Measurements from ENCODE around the gene C2.
"Not testable (repeated sequence)": the region's sequence is repeated elsewhere in the genome, so short reads cannot be mapped to it uniquely, and the experiment has no call there.

The C2 gene

DNA sequence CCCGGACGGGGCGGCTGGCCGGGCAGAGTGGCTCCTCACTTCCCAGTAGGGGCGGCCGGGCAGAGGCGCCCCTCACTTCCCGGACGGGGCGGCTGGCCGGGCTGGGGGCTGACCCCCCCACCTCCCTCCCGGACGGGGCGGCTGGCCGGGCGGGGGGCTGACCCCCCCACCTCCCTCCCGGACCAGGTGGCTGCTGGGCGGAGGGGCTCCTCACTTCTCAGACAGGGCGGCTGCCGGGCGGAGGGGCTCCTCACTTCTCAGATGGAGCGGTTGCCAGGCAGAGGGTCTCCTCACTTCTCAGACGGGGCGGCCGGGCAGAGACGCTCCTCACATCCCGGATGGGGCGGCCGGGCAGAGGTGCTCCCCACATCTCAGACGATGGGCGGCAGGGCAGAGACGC, 4.6 kb downstream of the C2 start:
- not testable (repeated sequence) for H3K9me3 ChIP-seq (ENCODE audit: control insufficient read depth, insufficient read depth, low read length); H3K4me1 ChIP-seq (ENCODE audit: control insufficient read depth, insufficient read depth, low read length); H3K27me3 ChIP-seq (ENCODE audit: control insufficient read depth, insufficient read depth, low read length); H3K36me3 ChIP-seq (ENCODE audit: control insufficient read depth, insufficient read depth, low read length); H3K4me3 ChIP-seq (ENCODE audit: low read depth, low read length); H3K9ac ChIP-seq (ENCODE audit: low read depth, low read length)

DNA sequence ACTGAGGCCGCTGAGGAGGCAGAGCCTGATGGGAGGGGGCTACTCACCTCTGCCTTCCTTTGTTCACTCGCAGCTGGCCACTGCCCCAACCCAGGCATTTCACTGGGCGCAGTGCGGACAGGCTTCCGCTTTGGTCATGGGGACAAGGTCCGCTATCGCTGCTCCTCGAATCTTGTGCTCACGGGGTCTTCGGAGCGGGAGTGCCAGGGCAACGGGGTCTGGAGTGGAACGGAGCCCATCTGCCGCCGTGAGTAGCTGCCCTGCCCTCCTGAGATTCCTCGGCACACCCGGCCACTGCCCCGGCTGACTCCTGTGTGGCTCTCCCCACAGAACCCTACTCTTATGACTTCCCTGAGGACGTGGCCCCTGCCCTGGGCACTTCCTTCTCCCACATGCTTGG, 6.0 kb downstream of the C2 start:
- Histone ChIP-seq H3K9me3 (ENCODE audit: control insufficient read depth, insufficient read depth, low read length) (no peaks in the 10 kb centered on the region), H3K27me3 (ENCODE audit: control insufficient read depth, insufficient read depth, low read length) (no peaks in the 10 kb centered on the region), H3K36me3 (ENCODE audit: control insufficient read depth, insufficient read depth, low read length) (no peaks in the 10 kb centered on the region), H3K4me1 (ENCODE audit: control insufficient read depth, insufficient read depth, low read length) (no peaks in the 10 kb centered on the region), H3K9ac (ENCODE audit: low read depth, low read length) (no peak overlapping the region), H3K4me3 (ENCODE audit: low read depth, low read length) (no peak overlapping the region)

DNA sequence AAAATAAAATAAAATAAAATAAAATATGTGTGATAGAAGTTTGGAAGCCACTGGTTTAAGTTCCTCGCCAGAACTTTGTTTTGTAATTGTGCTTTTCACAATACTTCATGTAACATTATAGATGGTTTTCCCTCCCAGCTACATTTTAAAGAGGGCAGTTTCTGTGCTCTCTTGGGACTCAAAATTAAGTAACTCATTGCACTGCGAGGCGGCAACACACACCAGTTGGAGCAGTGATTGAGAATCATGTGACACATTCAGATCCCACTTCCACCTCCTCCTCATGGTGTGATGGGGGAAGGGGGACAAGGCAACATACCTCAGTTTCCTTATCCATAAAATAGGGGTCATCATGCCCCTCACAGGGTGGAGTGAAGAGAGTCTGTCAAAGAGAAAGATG, 7.5 kb downstream of the C2 start:
- Histone ChIP-seq H3K9ac (ENCODE audit: low read depth, low read length) (no peak overlapping the region), H3K4me3 (ENCODE audit: low read depth, low read length) (no peak overlapping the region), H3K4me1 (ENCODE audit: control insufficient read depth, insufficient read depth, low read length) (peaks cover under 1% of the 10 kb centered on the region), H3K9me3 (ENCODE audit: control insufficient read depth, insufficient read depth, low read length) (no peaks in the 10 kb centered on the region), H3K27me3 (ENCODE audit: control insufficient read depth, insufficient read depth, low read length) (no peaks in the 10 kb centered on the region), H3K36me3 (ENCODE audit: control insufficient read depth, insufficient read depth, low read length) (no peaks in the 10 kb centered on the region)

DNA sequence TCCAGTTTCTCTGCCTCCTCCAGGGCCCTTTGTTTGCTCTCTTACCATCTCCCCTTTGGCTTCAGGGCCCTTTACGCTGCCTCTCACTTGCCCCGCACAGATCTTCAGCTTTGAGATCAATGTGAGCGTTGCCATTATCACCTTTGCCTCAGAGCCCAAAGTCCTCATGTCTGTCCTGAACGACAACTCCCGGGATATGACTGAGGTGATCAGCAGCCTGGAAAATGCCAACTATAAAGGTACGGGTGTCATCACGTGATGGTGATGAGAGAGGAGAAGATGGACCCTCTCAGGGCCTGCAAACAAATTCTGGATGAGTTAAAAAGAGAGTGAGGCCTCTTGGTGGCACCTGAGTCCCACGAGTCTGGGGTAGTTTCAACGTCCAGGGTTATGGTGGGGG, 8.3 kb downstream of the C2 start:
- Histone ChIP-seq H3K4me1 (ENCODE audit: control insufficient read depth, insufficient read depth, low read length) (peaks cover 4% of the 10 kb centered on the region), H3K9me3 (ENCODE audit: control insufficient read depth, insufficient read depth, low read length) (no peaks in the 10 kb centered on the region), H3K27me3 (ENCODE audit: control insufficient read depth, insufficient read depth, low read length) (no peaks in the 10 kb centered on the region), H3K9ac (ENCODE audit: low read depth, low read length) (no peak overlapping the region), H3K36me3 (ENCODE audit: control insufficient read depth, insufficient read depth, low read length) (no peaks in the 10 kb centered on the region), H3K4me3 (ENCODE audit: low read depth, low read length) (no peak overlapping the region)

DNA sequence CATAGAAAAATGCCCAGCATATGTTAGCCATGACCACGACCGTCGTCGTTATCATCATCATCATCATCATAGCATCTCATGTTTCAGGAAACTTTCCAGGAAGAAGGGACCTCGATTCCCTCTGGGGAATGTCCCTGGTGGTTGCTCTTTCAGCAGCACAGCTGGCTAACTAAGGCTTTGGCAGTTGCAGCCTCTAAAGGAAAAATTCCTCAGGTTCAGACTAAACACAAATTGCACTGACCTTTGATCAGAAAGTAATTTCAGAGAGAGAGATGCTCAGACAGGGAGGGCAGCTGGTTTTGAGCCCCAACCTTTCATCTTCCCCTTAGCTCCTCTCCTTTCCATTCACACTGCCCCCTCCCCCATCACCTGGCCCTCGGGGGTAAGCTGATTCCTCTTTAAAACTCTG, 12.7 kb downstream of the C2 start:
- Histone ChIP-seq H3K4me1 (ENCODE audit: control insufficient read depth, insufficient read depth, low read length) (peaks cover 4% of the 10 kb centered on the region), H3K36me3 (ENCODE audit: control insufficient read depth, insufficient read depth, low read length) (no peaks in the 10 kb centered on the region), H3K9me3 (ENCODE audit: control insufficient read depth, insufficient read depth, low read length) (no peaks in the 10 kb centered on the region), H3K27me3 (ENCODE audit: control insufficient read depth, insufficient read depth, low read length) (peaks cover 3% of the 10 kb centered on the region), H3K9ac (ENCODE audit: low read depth, low read length) (no peak overlapping the region), H3K4me3 (ENCODE audit: low read depth, low read length) (no peak overlapping the region)

DNA sequence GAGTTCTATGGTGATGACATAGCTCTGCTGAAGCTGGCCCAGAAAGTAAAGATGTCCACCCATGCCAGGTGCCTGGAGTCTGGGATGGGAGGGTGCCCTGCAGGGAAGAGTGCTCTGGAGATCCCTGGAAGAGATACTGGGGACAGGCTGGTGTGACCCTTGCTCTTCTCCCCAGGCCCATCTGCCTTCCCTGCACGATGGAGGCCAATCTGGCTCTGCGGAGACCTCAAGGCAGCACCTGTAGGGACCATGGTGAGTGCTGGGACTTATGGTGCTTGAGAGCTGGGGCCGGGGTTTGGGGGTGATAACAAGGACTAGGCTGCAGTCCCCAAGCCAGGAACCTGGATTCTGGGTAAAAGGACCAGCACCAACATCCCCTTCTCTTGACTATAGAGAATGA, 16.2 kb downstream of the C2 start:
- H3K36me3 ChIP-seq (ENCODE audit: control insufficient read depth, insufficient read depth, low read length): no peaks in the 10 kb centered on the region
- H3K27me3 ChIP-seq (ENCODE audit: control insufficient read depth, insufficient read depth, low read length): peaks cover 3% of the 10 kb centered on the region
- no peaks in the 10 kb centered on the region for H3K9me3 ChIP-seq (ENCODE audit: control insufficient read depth, insufficient read depth, low read length)
- H3K4me1 ChIP-seq (ENCODE audit: control insufficient read depth, insufficient read depth, low read length): peaks cover 6% of the 10 kb centered on the region
- no peak overlapping the region for H3K4me3 ChIP-seq (ENCODE audit: low read depth, low read length)
- H3K9ac ChIP-seq (ENCODE audit: low read depth, low read length): no peak overlapping the region

DNA sequence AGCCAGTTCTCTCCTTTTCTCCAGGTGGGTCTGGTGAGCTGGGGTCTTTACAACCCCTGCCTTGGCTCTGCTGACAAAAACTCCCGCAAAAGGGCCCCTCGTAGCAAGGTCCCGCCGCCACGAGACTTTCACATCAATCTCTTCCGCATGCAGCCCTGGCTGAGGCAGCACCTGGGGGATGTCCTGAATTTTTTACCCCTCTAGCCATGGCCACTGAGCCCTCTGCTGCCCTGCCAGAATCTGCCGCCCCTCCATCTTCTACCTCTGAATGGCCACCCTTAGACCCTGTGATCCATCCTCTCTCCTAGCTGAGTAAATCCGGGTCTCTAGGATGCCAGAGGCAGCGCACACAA, 17.6 kb downstream of the C2 start:
- H3K4me1 ChIP-seq (ENCODE audit: control insufficient read depth, insufficient read depth, low read length): peaks cover 5% of the 10 kb centered on the region
- H3K9me3 ChIP-seq (ENCODE audit: control insufficient read depth, insufficient read depth, low read length): no peaks in the 10 kb centered on the region
- H3K4me3 ChIP-seq (ENCODE audit: low read depth, low read length): no peak overlapping the region
- no peak overlapping the region for H3K9ac ChIP-seq (ENCODE audit: low read depth, low read length)
- H3K27me3 ChIP-seq (ENCODE audit: control insufficient read depth, insufficient read depth, low read length): peaks cover 3% of the 10 kb centered on the region
- H3K36me3 ChIP-seq (ENCODE audit: control insufficient read depth, insufficient read depth, low read length): no peaks in the 10 kb centered on the region

DNA sequence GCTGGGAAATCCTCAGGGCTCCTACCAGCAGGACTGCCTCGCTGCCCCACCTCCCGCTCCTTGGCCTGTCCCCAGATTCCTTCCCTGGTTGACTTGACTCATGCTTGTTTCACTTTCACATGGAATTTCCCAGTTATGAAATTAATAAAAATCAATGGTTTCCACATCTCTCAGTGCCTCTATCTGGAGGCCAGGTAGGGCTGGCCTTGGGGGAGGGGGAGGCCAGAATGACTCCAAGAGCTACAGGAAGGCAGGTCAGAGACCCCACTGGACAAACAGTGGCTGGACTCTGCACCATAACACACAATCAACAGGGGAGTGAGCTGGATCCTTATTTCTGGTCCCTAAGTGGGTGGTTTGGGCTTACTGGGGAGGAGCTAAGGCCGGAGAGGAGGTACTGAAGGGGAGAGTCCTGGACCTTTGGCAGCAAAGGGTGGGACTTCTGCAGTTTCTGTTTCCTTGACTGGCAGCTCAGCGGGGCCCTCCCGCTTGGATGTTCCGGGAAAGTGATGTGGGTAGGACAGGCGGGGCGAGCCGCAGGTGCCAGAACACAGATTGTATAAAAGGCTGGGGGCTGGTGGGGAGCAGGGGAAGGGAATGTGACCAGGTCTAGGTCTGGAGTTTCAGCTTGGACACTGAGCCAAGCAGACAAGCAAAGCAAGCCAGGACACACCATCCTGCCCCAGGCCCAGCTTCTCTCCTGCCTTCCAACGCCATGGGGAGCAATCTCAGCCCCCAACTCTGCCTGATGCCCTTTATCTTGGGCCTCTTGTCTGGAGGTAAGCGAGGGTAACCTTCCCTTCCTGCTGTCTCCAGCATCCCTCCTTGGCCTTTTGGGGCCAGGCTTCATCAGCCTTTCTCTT, 18.2 kb downstream of the C2 start, which contains the start of gene CFB:
Gene CFB (plus strand): TSS at position 589 of the 863 bp plus-strand sequence. CDS start 127 bp downstream, at position 716.
- H3K4me3 ChIP-seq (ENCODE audit: low read depth, low read length): no peak within 1 kb of the TSS
- H3K27me3 ChIP-seq (ENCODE audit: control insufficient read depth, insufficient read depth, low read length): peaks cover 3% of the 10 kb centered on the region
- no peaks in the 10 kb centered on the region for H3K36me3 ChIP-seq (ENCODE audit: control insufficient read depth, insufficient read depth, low read length)
- H3K9ac ChIP-seq (ENCODE audit: low read depth, low read length): no peak within 1 kb of the TSS
- no peaks in the 10 kb centered on the region for H3K9me3 ChIP-seq (ENCODE audit: control insufficient read depth, insufficient read depth, low read length)
- H3K4me1 ChIP-seq (ENCODE audit: control insufficient read depth, insufficient read depth, low read length): peaks cover 2% of the 10 kb centered on the region

DNA sequence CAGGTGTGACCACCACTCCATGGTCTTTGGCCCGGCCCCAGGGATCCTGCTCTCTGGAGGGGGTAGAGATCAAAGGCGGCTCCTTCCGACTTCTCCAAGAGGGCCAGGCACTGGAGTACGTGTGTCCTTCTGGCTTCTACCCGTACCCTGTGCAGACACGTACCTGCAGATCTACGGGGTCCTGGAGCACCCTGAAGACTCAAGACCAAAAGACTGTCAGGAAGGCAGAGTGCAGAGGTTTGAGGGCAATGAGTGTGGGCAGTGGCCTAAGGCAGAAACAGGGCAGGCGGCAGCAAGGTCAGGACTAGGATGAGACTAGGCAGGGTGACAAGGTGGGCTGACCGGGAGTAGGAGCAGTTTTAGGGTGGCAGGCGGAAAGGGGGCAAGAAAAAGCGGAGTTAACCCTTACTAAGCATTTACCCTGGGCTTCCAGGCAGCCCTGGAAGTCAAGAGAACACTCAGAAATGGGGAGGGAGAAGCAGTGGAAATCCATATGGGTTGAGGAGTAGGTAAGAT, 18.9 kb downstream of the C2 start:
- H3K9me3 ChIP-seq (ENCODE audit: control insufficient read depth, insufficient read depth, low read length): no peaks in the 10 kb centered on the region
- peaks cover 3% of the 10 kb centered on the region for H3K27me3 ChIP-seq (ENCODE audit: control insufficient read depth, insufficient read depth, low read length)
- no peak overlapping the region for H3K9ac ChIP-seq (ENCODE audit: low read depth, low read length)
- H3K4me3 ChIP-seq (ENCODE audit: low read depth, low read length): no peak overlapping the region
- peaks cover 4% of the 10 kb centered on the region for H3K36me3 ChIP-seq (ENCODE audit: control insufficient read depth, insufficient read depth, low read length)
- H3K4me1 ChIP-seq (ENCODE audit: control insufficient read depth, insufficient read depth, low read length): peaks cover 2% of the 10 kb centered on the region

DNA sequence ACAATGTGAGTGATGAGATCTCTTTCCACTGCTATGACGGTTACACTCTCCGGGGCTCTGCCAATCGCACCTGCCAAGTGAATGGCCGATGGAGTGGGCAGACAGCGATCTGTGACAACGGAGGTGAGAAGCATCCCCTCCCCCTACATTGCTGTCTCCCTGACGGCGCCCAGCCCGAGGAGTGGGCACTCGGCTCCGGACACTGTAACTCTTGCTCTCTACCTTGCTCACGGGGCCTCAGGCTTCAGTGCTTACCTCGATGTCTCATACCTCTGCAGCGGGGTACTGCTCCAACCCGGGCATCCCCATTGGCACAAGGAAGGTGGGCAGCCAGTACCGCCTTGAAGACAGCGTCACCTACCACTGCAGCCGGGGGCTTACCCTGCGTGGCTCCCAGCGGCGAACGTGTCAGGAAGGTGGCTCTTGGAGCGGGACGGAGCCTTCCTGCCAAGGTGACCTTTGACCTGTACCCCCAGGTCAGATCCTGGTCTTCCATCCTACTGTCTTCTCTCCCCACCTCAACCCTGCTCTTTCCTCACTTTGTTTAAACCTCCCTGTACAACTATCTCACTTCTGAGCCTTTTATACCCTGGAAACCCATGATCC, 19.7 kb downstream of the C2 start:
- Histone ChIP-seq H3K4me1 (ENCODE audit: control insufficient read depth, insufficient read depth, low read length) (peaks cover 2% of the 10 kb centered on the region), H3K4me3 (ENCODE audit: low read depth, low read length) (no peak overlapping the region), H3K27me3 (ENCODE audit: control insufficient read depth, insufficient read depth, low read length) (peaks cover 3% of the 10 kb centered on the region), H3K9ac (ENCODE audit: low read depth, low read length) (no peak overlapping the region), H3K9me3 (ENCODE audit: control insufficient read depth, insufficient read depth, low read length) (no peaks in the 10 kb centered on the region), H3K36me3 (ENCODE audit: control insufficient read depth, insufficient read depth, low read length) (peaks cover 11% of the 10 kb centered on the region)

DNA sequence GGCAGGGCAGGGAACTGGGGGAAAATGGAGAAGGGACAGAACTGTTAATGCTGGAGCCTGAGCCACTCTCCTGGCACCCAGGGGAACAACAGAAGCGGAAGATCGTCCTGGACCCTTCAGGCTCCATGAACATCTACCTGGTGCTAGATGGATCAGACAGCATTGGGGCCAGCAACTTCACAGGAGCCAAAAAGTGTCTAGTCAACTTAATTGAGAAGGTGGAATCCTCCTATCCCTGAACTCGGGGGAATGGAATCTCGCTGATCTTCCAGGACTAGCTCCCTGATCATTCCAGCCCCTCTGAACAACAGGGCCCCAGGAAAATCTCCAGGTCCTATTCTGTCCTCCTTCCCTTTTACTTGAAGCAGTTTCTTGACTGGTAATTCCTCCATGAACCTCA, 20.3 kb downstream of the C2 start:
- H3K4me3 ChIP-seq (ENCODE audit: low read depth, low read length): no peak overlapping the region
- H3K9ac ChIP-seq (ENCODE audit: low read depth, low read length): no peak overlapping the region
- H3K27me3 ChIP-seq (ENCODE audit: control insufficient read depth, insufficient read depth, low read length): peaks cover 3% of the 10 kb centered on the region
- H3K4me1 ChIP-seq (ENCODE audit: control insufficient read depth, insufficient read depth, low read length): peaks cover 2% of the 10 kb centered on the region
- peaks cover 15% of the 10 kb centered on the region for H3K36me3 ChIP-seq (ENCODE audit: control insufficient read depth, insufficient read depth, low read length)
- no peaks in the 10 kb centered on the region for H3K9me3 ChIP-seq (ENCODE audit: control insufficient read depth, insufficient read depth, low read length)

DNA sequence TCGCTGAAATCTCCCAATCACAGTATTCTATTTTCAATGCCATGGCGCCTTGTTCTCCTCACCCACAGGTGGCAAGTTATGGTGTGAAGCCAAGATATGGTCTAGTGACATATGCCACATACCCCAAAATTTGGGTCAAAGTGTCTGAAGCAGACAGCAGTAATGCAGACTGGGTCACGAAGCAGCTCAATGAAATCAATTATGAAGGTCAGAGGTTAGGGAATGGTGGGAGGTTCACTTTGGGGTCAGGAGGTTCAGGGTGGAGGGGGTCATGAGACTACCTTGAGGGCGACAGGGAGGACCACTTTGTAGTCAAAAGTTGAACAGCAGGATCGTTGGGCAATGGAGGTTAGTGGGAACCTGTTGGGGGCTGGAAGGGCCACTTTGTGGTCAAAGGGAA, 20.8 kb downstream of the C2 start:
- H3K4me3 ChIP-seq (ENCODE audit: low read depth, low read length): no peak overlapping the region
- H3K9me3 ChIP-seq (ENCODE audit: control insufficient read depth, insufficient read depth, low read length): no peaks in the 10 kb centered on the region
- H3K9ac ChIP-seq (ENCODE audit: low read depth, low read length): no peak overlapping the region
- peaks cover 2% of the 10 kb centered on the region for H3K4me1 ChIP-seq (ENCODE audit: control insufficient read depth, insufficient read depth, low read length)
- H3K27me3 ChIP-seq (ENCODE audit: control insufficient read depth, insufficient read depth, low read length): peaks cover 3% of the 10 kb centered on the region
- H3K36me3 ChIP-seq (ENCODE audit: control insufficient read depth, insufficient read depth, low read length): peaks cover 19% of the 10 kb centered on the region

Measured in iPS-15b (cell line).